ENCODE measurements around the gene GPRC5A. TPM values are rescaled to one million over a fixed set of nuclear protein-coding genes. Genes with fewer than 3 reads are reported as not detected.

GPRC5A gene
- polyA plus RNA-seq, 4 donors, result 6.8 to 10.7 (median 9.4) TPM

GRCh38 chr12:12936983-12937491 is 45.7 kb downstream of the GPRC5A start:
- no peak for DNase-seq (ENCODE audit: low read depth in 4 of 4, low spot score in 2 of 4)

DNA sequence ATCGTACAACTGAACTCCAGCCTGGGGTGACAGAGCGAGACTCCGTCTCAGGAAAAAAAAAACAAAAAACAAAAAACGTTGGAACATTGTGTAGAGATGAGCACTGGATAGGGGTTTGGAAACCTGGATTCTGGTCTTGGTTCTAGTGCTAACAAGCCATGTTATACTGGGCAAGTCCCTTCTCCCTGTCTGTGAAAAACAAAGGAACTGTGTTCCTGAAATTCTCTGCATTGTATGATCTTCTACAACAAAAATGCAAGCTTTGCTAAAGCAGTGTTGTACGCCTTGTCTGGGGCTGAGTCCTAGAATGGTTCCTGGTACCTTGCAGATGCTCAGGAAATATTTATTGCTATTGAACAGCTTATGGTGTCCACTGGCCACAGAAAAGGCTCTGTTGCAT is 47.2 kb downstream of the GPRC5A start:
- DNase-seq (ENCODE audit: low read depth in 4 of 4, low spot score in 2 of 4), result no peak

GRCh38 chr12:12939888-12940287 is 48.5 kb downstream of the GPRC5A start:
- DNase-seq (ENCODE audit: low read depth in 4 of 4, low spot score in 2 of 4), result no peak

- no peak for DNase-seq (ENCODE audit: low read depth in 4 of 4, low spot score in 2 of 4)
These were observed 50.3 kb downstream of the GPRC5A start for GRCh38 chr12:12941450-12942350.

GRCh38 chr12:12943586-12944260 is 52.4 kb downstream of the GPRC5A start:
- no peak for DNase-seq (ENCODE audit: low read depth in 4 of 4, low spot score in 2 of 4)

GRCh38 chr12:12945591-12945990 is 54.2 kb downstream of the GPRC5A start:
- no peak for DNase-seq (ENCODE audit: low read depth in 4 of 4, low spot score in 2 of 4)

DNA sequence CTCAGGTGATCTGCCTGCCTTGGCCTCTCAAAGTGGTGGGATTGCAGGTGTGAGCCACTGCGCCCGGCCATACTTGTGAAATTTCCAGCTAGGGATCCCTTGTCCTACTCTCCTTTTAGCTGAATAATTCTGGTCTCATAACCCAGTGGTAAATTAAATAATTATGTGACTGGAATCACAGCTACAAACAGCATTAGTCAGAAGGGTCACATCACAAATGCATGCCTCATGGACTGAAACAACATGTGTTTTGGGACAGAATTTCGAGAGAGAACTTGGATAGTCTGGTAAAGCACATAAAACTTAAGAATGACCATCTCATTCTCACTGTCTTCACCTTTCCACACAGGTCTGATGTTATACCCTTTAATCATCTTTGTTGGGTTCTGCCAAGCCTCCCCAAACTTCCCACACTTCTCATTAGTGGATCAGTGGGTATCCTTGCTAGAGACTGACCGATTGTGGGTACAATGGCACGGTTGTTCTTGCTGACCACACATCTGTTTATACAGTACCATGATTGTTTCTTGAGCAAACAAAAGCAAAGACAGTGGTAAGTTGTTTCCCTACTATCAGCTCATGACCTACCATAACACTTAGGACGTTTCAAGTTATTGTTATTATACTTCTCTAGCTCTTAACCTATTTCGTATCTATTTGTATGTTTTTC is 55.5 kb downstream of the GPRC5A start:
- no peak for DNase-seq (ENCODE audit: low read depth in 4 of 4, low spot score in 2 of 4)

GRCh38 chr12:12947902-12948301 is 56.5 kb downstream of the GPRC5A start:
- DNase-seq (ENCODE audit: low read depth in 4 of 4, low spot score in 2 of 4), result no peak

DNA sequence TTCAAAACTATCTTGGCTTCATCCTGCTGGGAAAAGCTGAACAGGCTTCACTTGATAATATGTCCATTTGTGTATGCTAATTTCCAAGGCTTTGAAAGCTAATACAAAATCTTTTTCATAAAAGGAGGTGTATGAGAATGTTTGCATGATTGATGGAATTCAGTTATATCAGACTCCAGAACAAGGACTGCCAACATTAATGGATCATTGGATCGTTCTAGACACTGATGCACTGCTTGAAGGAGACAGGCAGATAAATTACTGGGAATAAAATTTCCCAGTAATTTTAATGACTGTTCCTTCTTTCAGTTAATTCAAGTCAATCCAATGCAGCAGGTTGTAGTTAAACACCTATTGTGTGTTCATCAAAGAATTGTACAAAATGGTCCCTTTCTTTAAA is 60.1 kb downstream of the GPRC5A start:
- no peak for DNase-seq (ENCODE audit: low read depth in 4 of 4, low spot score in 2 of 4)

DNA sequence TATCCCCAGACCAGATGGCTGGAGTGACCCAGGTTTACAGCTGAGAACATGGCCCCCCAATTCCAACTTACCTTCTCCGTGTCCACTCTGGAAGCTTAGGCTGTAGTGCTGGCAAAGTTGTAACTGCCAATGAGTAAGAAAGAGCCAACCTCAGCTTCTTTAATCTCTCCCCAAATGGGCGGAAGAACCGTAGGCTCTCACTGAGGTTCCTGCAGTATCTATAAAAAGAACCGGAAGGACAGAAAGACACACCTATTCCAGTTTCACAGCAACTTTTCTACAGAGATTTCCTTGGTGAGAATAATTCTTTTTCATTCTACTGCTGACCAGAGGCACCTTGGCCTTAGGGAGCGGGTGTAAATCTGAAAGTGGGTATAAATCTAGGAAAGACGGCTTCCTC is 60.7 kb downstream of the GPRC5A start, which contains the start of gene GPRC5D:
GPRC5D (minus strand) TSS at position 135 of the 400 bp plus-strand sequence. CDS start 1,786 bp downstream, outside the sequence.
- DNase-seq (ENCODE audit: low read depth in 4 of 4, low spot score in 2 of 4), result no peak

GRCh38 chr12:12954356-12954755 is 63.0 kb downstream of the GPRC5A start:
- DNase-seq (ENCODE audit: low read depth in 4 of 4, low spot score in 2 of 4), result no peak

DNA sequence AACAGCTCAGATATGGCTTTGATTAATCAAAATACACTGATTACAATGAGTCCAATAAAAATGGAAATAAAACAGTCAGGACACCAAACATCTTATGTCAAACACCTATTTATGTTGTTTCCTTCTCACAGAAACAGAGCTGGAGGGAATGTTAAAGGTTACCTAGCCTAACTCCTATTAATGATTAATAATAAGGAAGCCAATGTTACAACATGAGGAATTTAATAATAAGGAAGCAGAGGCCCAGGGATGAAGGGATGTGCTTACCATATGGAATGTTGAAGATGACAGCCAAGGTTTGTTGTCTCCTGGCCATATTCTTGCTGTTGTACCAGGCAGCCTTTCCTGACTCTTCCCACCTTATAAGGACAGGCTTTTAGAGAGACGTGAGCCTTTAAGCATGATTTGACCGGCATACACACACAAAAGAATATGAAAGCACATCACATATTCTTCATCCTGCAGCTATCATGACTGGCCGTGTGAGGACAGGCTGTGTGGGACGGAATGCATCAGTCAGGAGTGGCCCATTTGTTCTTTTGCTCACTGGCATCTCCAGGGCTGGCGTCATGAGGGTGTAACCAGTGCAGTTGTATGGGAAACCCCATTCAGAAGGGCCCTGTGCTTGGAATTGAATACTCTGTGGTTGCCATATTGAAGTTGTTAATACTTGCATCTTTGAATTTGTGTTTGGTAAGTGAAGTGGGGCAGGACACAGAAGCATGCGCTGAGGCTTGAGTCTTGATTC is 63.7 kb downstream of the GPRC5A start:
- no peak for DNase-seq (ENCODE audit: low read depth in 4 of 4, low spot score in 2 of 4)

GRCh38 chr12:12958886-12959285 is 67.5 kb downstream of the GPRC5A start:
- DNase-seq (ENCODE audit: low read depth in 4 of 4, low spot score in 2 of 4), result no peak

DNA sequence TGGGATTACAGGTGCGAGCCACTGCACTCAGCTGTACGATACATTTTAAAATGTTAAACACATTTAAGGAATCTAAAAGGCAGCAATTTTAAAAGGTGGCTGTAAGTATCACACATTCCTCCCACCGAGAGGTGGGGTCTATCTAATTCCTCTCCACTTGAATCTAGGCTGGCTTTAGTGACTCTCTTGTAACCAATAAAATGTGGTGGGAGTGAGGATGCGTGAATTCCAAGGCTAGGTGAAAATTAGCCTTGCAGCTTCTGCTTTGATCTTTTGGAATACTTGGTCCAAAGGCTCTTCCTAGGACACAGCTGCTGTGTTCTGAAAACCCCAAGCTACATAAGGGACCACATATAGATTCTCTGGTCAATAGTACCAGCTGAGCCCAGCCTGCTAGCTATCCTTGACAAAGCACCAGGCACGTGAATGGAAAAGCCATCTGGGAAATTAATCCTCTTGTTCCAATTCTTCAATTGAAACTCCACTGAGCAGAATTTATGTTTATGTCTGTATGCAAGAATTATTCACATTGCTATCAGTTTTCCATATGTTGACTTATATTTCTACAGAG is 69.4 kb downstream of the GPRC5A start:
- DNase-seq (ENCODE audit: low read depth in 4 of 4, low spot score in 2 of 4), result no peak

DNA sequence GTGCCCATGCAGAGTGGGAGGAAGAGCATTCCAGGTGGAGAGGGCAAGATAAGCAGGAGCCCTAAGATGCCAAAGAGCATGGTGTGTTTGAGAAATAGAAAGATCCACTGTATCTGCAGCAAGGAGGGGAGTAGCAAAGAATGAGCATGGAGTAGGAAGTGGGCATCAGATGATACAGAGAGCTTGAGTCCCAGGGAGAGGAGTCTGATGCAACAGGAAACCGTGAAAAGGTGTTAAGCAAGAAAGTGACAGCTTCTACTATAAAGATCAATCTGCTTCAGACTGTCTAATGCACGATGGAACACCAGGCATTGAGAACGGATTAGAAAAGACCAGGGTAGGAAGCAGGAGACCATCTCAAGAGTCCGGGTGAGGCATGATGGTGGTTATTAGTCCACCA is 72.9 kb downstream of the GPRC5A start:
- no peak for DNase-seq (ENCODE audit: low read depth in 4 of 4, low spot score in 2 of 4)

GRCh38 chr12:12965836-12966235 is 74.5 kb downstream of the GPRC5A start:
- DNase-seq (ENCODE audit: low read depth in 4 of 4, low spot score in 2 of 4), result no peak
